Measurements from ENCODE around the gene RHOBTB3. TPM values are rescaled to one million over a fixed set of nuclear protein-coding genes. Genes with fewer than 3 reads are reported as not detected.

RHOBTB3 gene
- total RNA-seq, 4 donors from 2014 or later, result 16.7 to 39.4 (median 28.2) TPM

DNA sequence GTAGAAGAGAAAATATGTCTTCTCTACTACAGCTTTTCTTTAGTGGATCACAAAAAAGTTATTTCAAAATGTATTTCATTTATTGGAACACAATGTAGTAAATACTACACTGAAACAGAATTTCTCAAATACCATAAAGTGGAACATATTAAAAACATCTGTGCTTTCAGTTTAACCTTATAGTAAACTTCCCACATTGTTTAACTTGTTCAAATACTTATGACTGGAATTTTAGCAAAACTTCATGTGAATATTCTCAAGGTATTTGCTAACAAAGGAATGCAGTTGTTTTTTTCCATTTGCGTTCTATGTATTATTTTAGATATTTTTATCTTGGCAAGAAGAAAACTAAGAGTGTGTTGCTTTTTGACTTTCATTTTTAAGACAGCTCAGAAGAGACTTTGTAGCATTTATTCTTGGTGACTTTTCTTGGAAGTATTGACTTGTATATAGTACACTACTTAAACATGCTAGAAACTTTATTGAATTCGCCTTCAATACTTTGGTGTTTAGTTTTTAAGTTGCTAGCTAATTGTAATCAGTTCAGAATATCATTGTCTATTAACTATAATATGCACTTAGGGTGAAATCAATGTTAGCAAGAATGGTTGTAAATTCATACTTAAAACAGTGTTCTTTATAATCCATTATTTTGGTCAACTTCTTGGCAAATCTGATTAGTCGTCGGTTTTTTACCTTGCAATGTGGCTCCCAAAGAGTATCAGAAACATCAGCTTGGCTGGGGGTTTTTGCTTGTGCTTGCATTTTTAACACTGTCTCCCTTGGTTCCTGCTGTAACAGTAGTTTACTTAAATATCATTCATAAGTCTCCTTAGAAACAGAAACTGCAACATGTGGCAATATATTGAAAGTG lies 5.0 kb upstream of the RHOBTB3 start:
- WGBS, 2 donors, result 60 to 74% methylated on average over 4 of the region's 4 CpGs
- DNase-seq (ENCODE audit: low spot score in 2 of 2), result no peak

DNA sequence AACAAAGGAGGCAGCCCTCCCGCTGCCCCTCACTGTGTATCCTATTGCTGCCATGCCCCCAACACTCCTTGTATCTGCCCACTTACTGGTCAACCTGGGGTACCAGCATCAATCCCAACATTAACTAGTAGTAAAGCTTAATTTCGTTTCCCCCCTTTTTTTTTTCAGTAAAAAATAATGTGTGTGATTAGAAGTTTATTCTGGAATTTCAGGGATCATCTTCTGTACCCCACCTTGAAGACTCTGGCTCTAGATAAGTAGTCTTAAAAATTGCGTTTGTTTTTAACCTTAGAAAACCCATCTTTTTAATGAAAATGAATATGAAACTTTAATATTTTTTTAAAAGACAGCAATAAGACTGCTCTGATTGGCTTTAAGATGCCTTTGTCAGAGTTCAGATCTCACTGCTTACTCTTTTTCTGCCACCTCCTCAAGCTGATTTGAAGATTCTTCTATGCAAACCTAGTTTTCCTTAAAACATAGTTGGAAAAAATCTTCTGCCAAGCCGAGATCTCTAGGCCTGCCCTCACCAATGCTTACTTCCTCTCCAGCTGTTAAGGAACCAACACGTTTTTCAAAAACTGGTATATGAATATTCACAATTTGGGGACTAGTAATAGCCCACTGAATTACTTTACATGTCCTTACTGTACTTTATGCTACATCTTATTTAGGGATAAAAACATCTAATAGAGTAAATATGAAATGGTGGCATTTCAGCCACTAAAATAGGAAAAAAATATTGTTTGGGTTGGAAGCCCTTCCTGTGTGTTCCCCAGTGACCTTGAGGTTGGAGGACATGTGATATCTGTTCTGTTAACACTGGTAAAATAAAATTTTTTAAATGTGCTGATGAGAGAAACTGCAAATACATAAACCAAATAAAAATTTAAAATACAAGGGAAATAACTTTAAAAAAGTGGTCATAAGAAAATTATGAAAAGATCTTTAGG lies 4.0 kb upstream of the RHOBTB3 start:
- WGBS, 2 donors, result 65 to 79% methylated on average over 5 of the region's 5 CpGs
- no peak for DNase-seq (ENCODE audit: low spot score in 2 of 2)
- intact Hi-C loops (cut with DNase I; ENCODE audit: low total_unique reads), result no loop called here

More for the DNA sequence above, 5.0 kb upstream of the RHOBTB3 start:
- intact Hi-C loops (cut with DNase I; ENCODE audit: low total_unique reads), result no loop called here
- no peak overlapping the region for H3K4me3 ChIP-seq (ENCODE audit: low read depth, poor library complexity, severe bottlenecking)
- no peak for TF ChIP-seq POLR2A (IDR thresholded peaks at IDR 0.05)
- TF ChIP-seq, protein P1, sequence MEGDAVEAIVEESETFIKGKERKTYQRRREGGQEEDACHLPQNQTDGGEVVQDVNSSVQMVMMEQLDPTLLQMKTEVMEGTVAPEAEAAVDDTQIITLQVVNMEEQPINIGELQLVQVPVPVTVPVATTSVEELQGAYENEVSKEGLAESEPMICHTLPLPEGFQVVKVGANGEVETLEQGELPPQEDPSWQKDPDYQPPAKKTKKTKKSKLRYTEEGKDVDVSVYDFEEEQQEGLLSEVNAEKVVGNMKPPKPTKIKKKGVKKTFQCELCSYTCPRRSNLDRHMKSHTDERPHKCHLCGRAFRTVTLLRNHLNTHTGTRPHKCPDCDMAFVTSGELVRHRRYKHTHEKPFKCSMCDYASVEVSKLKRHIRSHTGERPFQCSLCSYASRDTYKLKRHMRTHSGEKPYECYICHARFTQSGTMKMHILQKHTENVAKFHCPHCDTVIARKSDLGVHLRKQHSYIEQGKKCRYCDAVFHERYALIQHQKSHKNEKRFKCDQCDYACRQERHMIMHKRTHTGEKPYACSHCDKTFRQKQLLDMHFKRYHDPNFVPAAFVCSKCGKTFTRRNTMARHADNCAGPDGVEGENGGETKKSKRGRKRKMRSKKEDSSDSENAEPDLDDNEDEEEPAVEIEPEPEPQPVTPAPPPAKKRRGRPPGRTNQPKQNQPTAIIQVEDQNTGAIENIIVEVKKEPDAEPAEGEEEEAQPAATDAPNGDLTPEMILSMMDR (IDR thresholded peaks at IDR 0.05), result no peak

DNA sequence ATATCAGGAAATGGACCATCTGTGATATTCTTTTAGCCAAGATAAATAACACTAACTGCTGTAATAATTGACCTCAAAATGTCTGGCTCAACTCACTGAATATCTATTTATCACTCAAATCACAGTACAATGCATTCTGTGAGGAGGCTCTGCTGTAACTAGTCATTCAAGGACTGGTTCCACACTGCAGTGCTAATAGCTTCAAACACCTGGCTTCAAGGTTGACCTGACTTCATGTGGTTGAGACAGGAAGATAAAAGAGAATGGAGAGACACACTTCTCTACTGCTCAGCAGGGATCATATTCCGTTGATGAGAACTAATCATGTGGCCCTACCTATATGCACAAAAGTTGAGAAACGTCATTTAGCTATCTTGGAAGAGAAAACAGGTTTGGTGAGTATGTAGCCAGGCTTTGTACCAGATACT lies 3.4 kb upstream of the RHOBTB3 start:
- intact Hi-C loops (cut with DNase I; ENCODE audit: low total_unique reads), result no loop called here
- WGBS, 2 donors, result 38 to 55% methylated on average over 2 of the region's 2 CpGs
- no peak overlapping the region for H3K4me3 ChIP-seq (ENCODE audit: low read depth, poor library complexity, severe bottlenecking)
- no peak for TF ChIP-seq POLR2A (IDR thresholded peaks at IDR 0.05)
- TF ChIP-seq, protein P1 (IDR thresholded peaks at IDR 0.05), result no peak
- no peak for DNase-seq (ENCODE audit: low spot score in 2 of 2)

More for the DNA sequence above, 4.0 kb upstream of the RHOBTB3 start:
- no peak overlapping the region for H3K4me3 ChIP-seq (ENCODE audit: low read depth, poor library complexity, severe bottlenecking)
- TF ChIP-seq, protein P1 (IDR thresholded peaks at IDR 0.05), result no peak
- no peak for TF ChIP-seq POLR2A (IDR thresholded peaks at IDR 0.05)

DNA sequence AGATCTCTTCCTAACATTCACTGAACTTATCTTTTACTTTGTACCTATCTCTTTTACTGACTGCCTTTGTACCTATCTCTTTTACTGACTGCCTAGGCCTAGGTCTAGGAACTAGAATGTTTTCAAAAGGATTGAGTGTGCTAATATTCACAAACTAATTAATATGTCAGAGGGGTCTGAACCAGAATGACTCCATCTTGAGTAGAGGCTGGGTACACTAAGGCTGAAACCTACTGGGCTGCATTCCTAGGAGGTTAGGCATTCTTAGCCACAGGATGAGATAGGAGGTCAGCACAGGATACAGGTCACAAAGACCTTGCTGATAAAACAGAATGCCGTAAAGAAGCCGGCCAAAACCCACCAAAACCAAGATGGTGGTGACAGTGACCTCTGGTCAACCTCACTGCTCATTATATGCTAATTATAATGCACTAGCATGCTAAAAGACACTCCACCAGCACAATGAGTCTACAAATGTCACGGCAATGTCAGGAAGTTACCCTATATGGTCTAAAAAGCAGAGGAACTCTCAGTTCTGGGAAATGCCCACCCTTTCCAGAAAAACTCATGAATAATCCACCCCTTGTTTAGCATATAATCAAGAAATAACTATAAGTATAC lies 2.5 kb upstream of the RHOBTB3 start:
- WGBS, 2 donors, result 79 to 92% methylated on average over 3 of the region's 3 CpGs
- TF ChIP-seq, protein P1 (IDR thresholded peaks at IDR 0.05), result no peak
- no peak for TF ChIP-seq POLR2A (IDR thresholded peaks at IDR 0.05)
- H3K4me3 ChIP-seq (ENCODE audit: low read depth, poor library complexity, severe bottlenecking), result no peak overlapping the region
- intact Hi-C loops (cut with DNase I; ENCODE audit: low total_unique reads), result no loop called here
- no peak for DNase-seq (ENCODE audit: low spot score in 2 of 2)

DNA sequence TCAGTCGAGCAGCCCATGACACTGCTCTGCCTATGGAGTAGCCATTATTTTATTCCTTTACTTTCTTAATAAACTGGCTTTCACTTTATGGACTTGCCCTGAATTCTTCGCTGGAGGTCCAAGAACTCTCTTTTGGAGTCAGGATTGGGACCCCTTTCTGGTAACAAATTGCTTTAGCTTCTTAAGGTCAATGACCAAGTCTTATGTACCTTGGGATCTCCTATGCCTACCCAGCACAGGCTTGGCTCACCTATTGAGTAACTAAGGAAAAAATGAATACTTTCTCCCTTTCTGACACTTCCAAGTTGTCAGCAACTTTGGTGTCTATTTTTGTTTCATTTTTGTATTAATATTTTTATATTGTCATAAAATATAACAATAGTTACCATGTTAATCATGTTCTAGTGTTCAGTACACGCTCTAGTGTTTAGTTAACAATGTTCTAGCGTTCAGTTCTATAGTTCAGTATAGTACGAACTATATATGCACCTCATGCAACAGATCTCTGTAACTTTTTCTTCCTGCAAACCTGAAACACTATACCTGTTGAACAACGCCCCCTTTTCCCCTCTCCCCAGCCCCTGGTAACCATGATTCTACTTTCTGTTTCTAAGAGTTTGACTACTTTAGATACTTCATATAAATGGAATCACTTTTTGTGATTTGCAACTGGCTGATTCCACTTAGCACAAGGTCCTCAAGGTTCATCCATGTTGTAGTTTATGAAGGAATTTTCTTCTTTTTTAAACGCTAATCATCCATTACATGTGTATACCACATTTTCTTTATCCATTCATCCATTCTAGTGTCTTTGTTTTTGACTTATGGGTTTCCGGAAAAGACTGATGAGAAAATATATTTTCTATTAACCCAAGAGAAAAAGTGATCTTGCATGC lies 1.8 kb upstream of the RHOBTB3 start:
- intact Hi-C loops (cut with DNase I; ENCODE audit: low total_unique reads), result no loop called here
- no peak for DNase-seq (ENCODE audit: low spot score in 2 of 2)
- WGBS, 2 donors, result 88 to 92% methylated on average over 8 of the region's 8 CpGs
- no peak for TF ChIP-seq POLR2A (IDR thresholded peaks at IDR 0.05)
- TF ChIP-seq, protein P1 (IDR thresholded peaks at IDR 0.05), result no peak
- H3K4me3 ChIP-seq (ENCODE audit: low read depth, poor library complexity, severe bottlenecking), result no peak overlapping the region
